Activated CD4-positive, alpha-beta T cell treated with anti-CD3 and anti-CD28 coated beads for 48 hours (primary cell): ENCODE data around the gene LIMD2.

Source experiments
- DNase-seq: peaks from one replicate; pipeline ENCODE4 v3.0.0-alpha.2; 2020

The LIMD2 gene

GRCh38 chr17:63700528-63701455, 867 bp upstream of the LIMD2 start:
- peak; percentile 65 for DNase-seq

- DNase-seq = peak; percentile 80
These were observed 863 bp downstream of the LIMD2 start for GRCh38 chr17:63698886-63699637.

- DNase-seq = peak; percentile 59
These were observed 1.5 kb downstream of the LIMD2 start for GRCh38 chr17:63698381-63698885.

DNA sequence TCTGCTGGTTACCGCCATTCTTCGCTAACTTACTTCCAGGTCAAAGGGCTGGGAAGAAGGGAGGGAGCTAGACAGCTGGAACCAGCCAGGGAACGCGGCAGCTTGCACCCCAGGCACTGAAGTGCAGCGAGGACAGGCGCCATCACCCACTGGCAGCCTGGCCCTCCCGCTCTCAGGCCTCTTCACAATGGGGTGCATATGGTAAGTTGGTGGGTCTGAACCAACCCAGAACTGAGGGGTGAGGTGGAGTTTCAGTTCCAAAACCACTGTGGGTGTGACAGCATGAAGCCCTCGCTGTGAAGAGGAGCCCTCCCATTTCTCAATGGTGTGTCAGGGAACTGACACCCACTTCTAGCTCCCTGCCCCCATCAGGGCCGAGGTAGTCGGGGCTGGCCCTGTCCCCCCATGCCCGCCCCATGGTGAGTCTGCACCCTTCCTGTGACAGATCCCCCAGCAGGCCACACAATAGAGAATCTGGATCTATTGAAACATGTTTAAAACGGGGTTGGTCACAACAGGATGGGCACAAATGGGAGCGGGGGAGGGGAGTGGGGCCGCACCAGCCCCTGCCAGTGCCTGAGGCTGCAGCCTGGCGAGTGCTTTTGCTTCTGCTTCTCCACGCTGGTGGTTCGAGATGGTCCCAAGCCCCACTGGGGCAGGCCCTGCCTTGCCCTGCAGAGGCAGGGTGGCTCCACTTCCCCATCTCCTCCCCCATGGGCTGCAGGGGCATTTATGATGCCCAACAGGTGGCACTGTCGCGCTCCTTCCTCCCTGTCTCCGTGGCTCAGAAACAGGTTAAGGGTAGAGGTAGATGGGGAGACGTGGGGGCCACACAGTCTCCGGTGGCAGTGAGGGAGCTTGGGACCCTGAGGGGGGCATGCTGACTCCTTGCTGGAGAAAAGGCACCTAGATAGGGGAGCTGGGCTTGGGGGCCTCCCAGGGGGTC, 2.3 kb downstream of the LIMD2 start:
- peak; percentile 87 for DNase-seq

GRCh38 chr17:63696381-63696961, 3.5 kb downstream of the LIMD2 start:
- DNase-seq = peak; percentile 52

DNA sequence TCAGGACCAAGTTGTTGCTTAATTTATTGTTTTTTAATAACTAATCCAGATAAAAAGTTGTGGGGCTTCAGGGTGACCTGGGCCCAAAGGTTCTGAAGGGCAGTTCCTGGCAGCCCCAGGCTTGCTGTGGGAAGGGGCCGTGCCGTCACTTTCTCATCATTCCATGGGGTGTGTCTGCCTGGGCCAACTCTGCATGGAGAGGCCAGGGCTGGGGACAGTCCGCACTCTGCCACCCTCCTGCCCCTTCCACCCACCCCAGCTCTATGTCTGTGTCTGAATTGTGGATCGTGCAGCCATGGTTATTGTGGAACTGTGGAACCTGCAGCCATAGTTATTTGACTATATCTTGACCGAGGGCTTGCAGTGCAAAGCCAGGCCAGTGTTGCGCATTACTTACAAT, 4.0 kb downstream of the LIMD2 start:
- no peak for DNase-seq

DNA sequence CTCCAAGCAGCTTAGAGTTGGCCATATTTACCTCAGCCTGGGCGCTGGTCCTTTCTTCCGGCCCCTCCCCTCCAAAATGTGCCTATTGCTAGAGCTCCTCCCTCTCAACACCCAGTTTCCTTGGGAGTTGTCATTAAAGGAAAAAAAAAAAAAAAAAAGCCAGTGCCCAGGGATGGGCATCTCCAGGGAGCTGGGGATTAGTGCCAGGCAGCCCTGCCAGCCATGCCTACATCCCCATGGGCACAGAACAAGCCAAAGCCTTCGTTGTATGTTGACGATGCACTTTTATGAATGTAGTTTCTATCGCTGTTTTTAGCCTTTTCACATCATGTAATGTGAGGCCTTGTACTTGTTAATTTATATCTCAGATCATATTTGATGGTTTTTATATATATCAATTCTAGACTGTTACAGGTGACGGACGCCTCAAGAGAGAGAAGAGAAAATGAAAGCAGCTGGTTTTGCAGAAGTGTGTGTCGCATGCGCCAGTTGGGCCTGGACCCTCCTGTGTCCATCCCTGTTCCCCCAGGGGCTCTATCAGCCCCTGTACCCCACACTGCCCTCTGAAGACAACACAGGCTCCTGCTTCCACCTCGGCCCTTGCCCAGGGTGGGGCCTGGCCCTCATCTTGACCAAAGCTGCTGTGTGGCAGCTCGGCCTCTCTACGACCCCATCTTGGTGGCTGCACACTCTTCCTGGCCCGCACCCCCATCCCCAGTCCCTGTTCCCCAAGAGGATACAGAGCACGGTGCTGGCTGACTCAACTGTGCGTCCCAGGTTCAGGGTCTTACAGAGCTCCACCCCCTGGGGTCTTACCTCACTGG, 4.8 kb downstream of the LIMD2 start:
- DNase-seq = no peak

- DNase-seq = no peak
These were observed 5.5 kb downstream of the LIMD2 start for GRCh38 chr17:63694229-63694949.

- DNase-seq = no peak
These were observed 6.4 kb downstream of the LIMD2 start for GRCh38 chr17:63693411-63694113.

GRCh38 chr17:63692195-63692816, 7.6 kb downstream of the LIMD2 start:
- DNase-seq = no peak

- DNase-seq = no peak
These were observed 10.4 kb downstream of the LIMD2 start for GRCh38 chr17:63689479-63689878.

DNA sequence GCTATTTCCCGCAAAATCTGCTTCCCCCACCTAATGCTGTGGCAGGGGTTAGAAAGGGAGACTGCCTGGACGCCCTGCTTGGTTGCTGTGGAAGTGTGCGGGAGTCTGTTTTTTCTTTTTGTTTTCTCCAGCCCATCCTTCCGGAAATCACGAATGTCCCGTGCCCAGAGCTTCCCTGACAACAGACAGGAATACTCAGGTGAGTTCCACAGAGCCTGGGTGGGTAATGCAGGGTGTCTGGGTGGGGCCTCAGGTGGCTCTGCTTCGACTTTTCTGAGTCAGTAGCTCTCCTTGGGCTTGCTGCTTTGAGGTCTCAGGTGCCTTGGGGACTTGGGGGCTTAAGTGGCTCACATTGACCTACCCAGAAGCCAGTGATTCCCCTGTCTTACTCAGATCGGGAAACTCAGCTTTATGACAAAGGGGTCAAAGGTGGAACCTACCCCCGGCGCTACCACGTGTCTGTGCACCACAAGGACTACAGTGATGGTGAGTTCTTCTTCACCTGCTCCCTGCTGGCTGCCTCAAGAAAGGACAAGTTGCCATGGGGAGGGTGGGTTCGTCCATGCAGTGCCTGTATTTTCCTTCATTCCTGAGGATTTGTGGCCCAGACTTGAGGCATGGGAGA, 11.4 kb downstream of the LIMD2 start:
- no peak for DNase-seq

- no peak for DNase-seq
These were observed 13.7 kb downstream of the LIMD2 start for GRCh38 chr17:63686138-63686685.

- no peak for DNase-seq
These were observed 14.3 kb downstream of the LIMD2 start for GRCh38 chr17:63685578-63685977.

GRCh38 chr17:63685041-63685440, 14.9 kb downstream of the LIMD2 start:
- no peak for DNase-seq

DNA sequence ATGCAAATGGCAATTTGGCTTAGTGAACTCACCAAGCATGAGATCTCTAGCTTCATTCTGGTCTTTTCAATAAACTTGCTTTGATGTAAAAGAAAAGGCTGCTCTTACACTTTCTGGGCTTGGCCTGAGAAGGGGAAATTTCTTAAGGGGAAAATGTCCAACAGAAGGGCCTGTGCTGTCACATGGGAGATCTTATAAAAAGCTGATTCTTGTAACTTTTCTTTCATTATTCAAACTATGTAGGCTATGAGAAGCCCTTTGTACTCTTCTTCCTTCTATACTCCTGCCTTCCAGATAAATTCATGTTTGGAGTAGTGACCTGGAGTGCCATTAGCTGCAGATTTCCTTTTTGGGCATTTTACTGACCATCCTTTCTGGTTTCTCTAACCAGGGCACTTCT, 16.9 kb downstream of the LIMD2 start:
- no peak for DNase-seq

DNA sequence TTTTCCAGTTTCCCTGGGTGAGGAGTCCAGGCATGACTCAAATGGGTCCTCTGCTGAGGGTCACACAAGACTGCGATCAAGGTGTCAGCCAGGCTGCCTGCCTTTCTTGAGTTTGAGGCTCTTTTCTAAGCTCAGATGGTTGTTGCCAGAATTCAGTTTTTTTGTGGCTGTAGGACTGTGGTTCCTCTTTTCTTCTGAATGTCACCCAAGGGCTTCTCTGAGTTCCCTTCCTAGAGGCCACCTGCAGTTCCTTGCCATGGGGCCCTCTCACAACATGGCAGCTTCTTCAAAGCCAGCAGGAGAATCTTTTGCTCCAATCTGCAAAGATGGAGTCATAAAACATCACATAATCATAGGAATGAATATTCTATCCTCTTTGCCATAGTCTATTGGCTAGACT, 17.5 kb downstream of the LIMD2 start:
- no peak for DNase-seq

GRCh38 chr17:63681530-63681929, 18.4 kb downstream of the LIMD2 start:
- no peak for DNase-seq

DNA sequence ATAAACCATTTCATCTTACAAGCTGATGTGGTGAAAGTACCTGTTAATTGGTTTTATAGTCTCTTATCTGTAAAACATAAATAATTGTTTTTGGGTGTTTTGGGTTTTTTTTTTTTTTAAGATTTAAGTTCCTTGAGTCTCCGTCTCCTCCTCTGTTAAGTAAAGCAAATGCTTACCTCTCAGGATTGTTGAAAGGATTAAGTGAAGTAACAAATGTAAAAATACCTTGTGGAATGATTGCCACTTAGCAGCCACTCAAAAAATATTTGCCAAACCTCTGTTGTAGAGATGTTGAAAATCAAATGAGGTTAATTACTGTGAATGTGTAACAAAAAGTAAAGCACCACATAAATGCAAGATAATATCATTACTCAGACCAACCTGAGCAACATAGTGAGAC, 19.2 kb downstream of the LIMD2 start:
- no peak for DNase-seq
